HCT116 (cell line): ENCODE results near the gene CTRB2. TPM values are rescaled to one million over a fixed set of nuclear protein-coding genes. Genes with fewer than 3 reads are reported as not detected.

Source experiments
- ATAC-seq: fragments of 200-7000 bp; cut with Tn5 transposase; 2 replicates; pipeline ENCODE4 v1.9.1; 2020; ENCODE audit warnings: mild to moderate bottlenecking, moderate library complexity
- BruUV-seq: library from RNA; stranded (reverse); fragments of 400-500 nt; replicated peaks from 2 replicates; lab custom pipeline; 2021; lab: Mats Ljungman, UMichigan
- CTCF ChIA-PET: fragments of 300-600 bp; sonication (Branson Sonifier 250); formaldehyde crosslinking; loops from one replicate; lab custom pipeline; 2021; ENCODE audit warnings: antibody characterized with exemption; lab: Charles Lee
- POLR2A ChIA-PET: fragments of 300-600, 350-600 bp; sonication (Branson Sonifier 250); formaldehyde crosslinking; loops from one replicate; lab custom pipeline; 2021; ENCODE audit warnings: antibody characterized with exemption; lab: Charles Lee
- RAD21 ChIA-PET, 2 experiments: fragments of 300-600 bp; sonication (Branson Sonifier 250); formaldehyde crosslinking; loops; one replicate each; lab custom pipeline; 2023; ENCODE audit warnings: low total read pairs in 2 of 2; ENCODE audit not compliant: uncharacterized antibody in 2 of 2, unreplicated experiment in 2 of 2, low non-redundant PET in 1 of 2; lab: Charles Lee
- DNase-seq: peaks from one replicate; pipeline ENCODE4 v3.0.0-alpha.2; 2010; ENCODE audit warnings: low read depth, low spot score
- H2AFZ ChIP-seq: fragments of 200-600 bp; shearing (Covaris generic), sonication (generic); 2 replicates; pipeline ENCODE4 v1.6.1; 2017; ENCODE audit warnings: low read depth, mixed run types, mixed read lengths, antibody characterized with exemption, low read length; ENCODE audit not compliant: poor library complexity, severe bottlenecking
- H3K27ac ChIP-seq: 2 replicates; pipeline ENCODE4 v1.5.1; 2012; ENCODE audit warnings: low read depth, low read length
- H3K27me3 ChIP-seq: fragments of 200-600 bp; sonication (generic); 2 replicates; pipeline ENCODE4 v1.6.1; 2016; ENCODE audit warnings: mixed run types, low read length, mixed read lengths; ENCODE audit not compliant: insufficient read depth
- H3K36me3 ChIP-seq, 2 experiments: fragments of 200-500 bp in 1 of 2; fragments of 200-600 bp in 1 of 2; sonication (Bioruptor generic) in 1 of 2; sonication (generic) in 1 of 2; 2 replicates each; pipeline versions ENCODE4 v1.5.1 to v1.6.1; 2014 to 2016; ENCODE audit warnings: low read length in 2 of 2, inconsistent platforms in 1 of 2, mixed read lengths in 1 of 2, mixed run types in 1 of 2; ENCODE audit not compliant: insufficient read depth in 2 of 2, control insufficient read depth in 1 of 2
- H3K4me1 ChIP-seq, 2 experiments: fragments of 200-600 bp in 1 of 2; sonication (generic) in 1 of 2; 2 replicates each; pipeline versions ENCODE4 v1.5.1 to v1.6.1; 2012 to 2017; ENCODE audit warnings: low read length in 2 of 2, inconsistent platforms in 1 of 2, mild to moderate bottlenecking in 1 of 2, mixed read lengths in 1 of 2, mixed run types in 1 of 2, moderate library complexity in 1 of 2; ENCODE audit not compliant: insufficient read depth in 2 of 2, control insufficient read depth in 1 of 2
- H3K4me2 ChIP-seq: fragments of 200-600 bp; sonication (generic); 2 replicates; pipeline ENCODE4 v1.6.1; 2017; ENCODE audit warnings: mixed run types, low read length, mixed read lengths
- H3K4me3 ChIP-seq, 2 experiments: fragments of 200-600 bp in 1 of 2; sonication (generic) in 1 of 2; replicated peaks in 1 of 2; 2 replicates each; pipeline ENCODE4 v1.5.1; 2011 to 2016; ENCODE audit warnings: low read length in 2 of 2, control low read depth in 1 of 2, low read depth in 1 of 2, mild to moderate bottlenecking in 1 of 2, mixed read lengths in 1 of 2, mixed run types in 1 of 2
- H3K79me2 ChIP-seq: fragments of 200-600 bp; sonication (generic); 2 replicates; pipeline ENCODE4 v1.6.1; 2017; ENCODE audit warnings: mild to moderate bottlenecking, mixed run types, low read length, moderate library complexity, mixed read lengths; ENCODE audit not compliant: insufficient read depth
- H3K9ac ChIP-seq: fragments of 200-600 bp; sonication (generic); 2 replicates; pipeline ENCODE4 v1.6.1; 2016; ENCODE audit warnings: low read length, mixed read lengths
- H3K9me2 ChIP-seq: fragments of 200-600 bp; sonication (generic), shearing (Covaris generic); 2 replicates; pipeline ENCODE4 v1.6.1; 2017; ENCODE audit warnings: mixed run types, mild to moderate bottlenecking, moderate library complexity; ENCODE audit not compliant: insufficient read depth
- H3K9me3 ChIP-seq, 2 experiments: fragments of 200-500 bp in 1 of 2; fragments of 200-600 bp in 1 of 2; sonication (Bioruptor generic) in 1 of 2; sonication (generic) in 1 of 2; 2 replicates each; pipeline ENCODE4 v1.6.1; 2014 to 2017; ENCODE audit warnings: low read length in 2 of 2, mixed read lengths in 2 of 2, inconsistent platforms in 1 of 2, low read depth in 1 of 2, mild to moderate bottlenecking in 1 of 2, mixed run types in 1 of 2, moderate library complexity in 1 of 2; ENCODE audit not compliant: control insufficient read depth in 1 of 2, insufficient read depth in 1 of 2
- H4K20me1 ChIP-seq: fragments of 200-600 bp; sonication (generic), shearing (Covaris generic); 2 replicates; pipeline ENCODE4 v1.6.1; 2017; ENCODE audit warnings: mixed run types, mild to moderate bottlenecking, moderate library complexity; ENCODE audit not compliant: insufficient read depth
- CEBPB ChIP-seq: IDR thresholded peaks from 2 replicates; pipeline ENCODE4 v1.6.1; 2012; ENCODE audit warnings: low read depth
- EGR1 ChIP-seq: IDR thresholded peaks from 2 replicates; pipeline ENCODE4 v1.6.1; 2012; ENCODE audit warnings: low read depth
- ELF1 ChIP-seq: IDR thresholded peaks from 2 replicates; pipeline ENCODE4 v1.6.1; 2012; ENCODE audit warnings: low read depth, borderline replicate concordance
- EZH2 ChIP-seq: fragments of 200-600 bp; sonication (generic); IDR thresholded peaks from 2 replicates; pipeline ENCODE4 v1.6.1; 2017; ENCODE audit warnings: antibody characterized with exemption, mixed run types
- JUND ChIP-seq: IDR thresholded peaks from 2 replicates; pipeline ENCODE4 v1.6.1; 2012
- ZFX ChIP-seq: fragments of 450-650 bp; IDR thresholded peaks from 2 replicates; pipeline ENCODE4 v1.6.1; 2017
- intact Hi-C: fragments of 100-400 bp; cut with micrococcal nuclease; formaldehyde crosslinking; loops from 2 replicates; pipeline ENCODE4 v1.10.0; 2022
- total RNA-seq: library from RNA; stranded (reverse); gene quantifications from one replicate; pipeline ENCODE4 v1.2.1, GENCODE V29; 2021; ENCODE audit not compliant: unreplicated experiment

Gene CTRB2
- total RNA-seq, 1 experiment from 2014 or later: 10.0 TPM

GRCh38 chr16:75217389-75217851 is 10.5 kb upstream of the CTRB2 start:
- no peak overlapping the region for H3K27ac ChIP-seq
- H3K9me2 ChIP-seq: no peaks in the 10 kb centered on the region
- H3K79me2 ChIP-seq: no peaks in the 10 kb centered on the region
- RAD21 ChIA-PET: no interaction called here
- H2AFZ ChIP-seq: no peak overlapping the region
- no peak overlapping the region for H3K9ac ChIP-seq
- no peaks in the 10 kb centered on the region for H3K27me3 ChIP-seq
- H4K20me1 ChIP-seq: no peaks in the 10 kb centered on the region
- ATAC-seq (no peak), DNase-seq (no peak)
- no peaks in the 10 kb centered on the region for H3K36me3 ChIP-seq
- no peak overlapping the region for H3K4me3 ChIP-seq
- no TSS peak for BruUV-seq
- intact Hi-C loops: no loop called here
- CTCF ChIA-PET: interaction anchor here (1.3 kb wide), 1 partner anchor 16 kb away, joined by 4 read pairs; no protein-coding TSS in a partner anchor
- H3K9me3 ChIP-seq: no peaks in the 10 kb centered on the region
- TF ChIP-seq EZH2: no peak
- TF ChIP-seq CEBPB: no peak
- TF ChIP-seq ELF1: no peak
- no peak for TF ChIP-seq ZFX
- POLR2A ChIA-PET: no interaction called here
- H3K4me1 ChIP-seq: no peaks in the 10 kb centered on the region
- H3K4me2 ChIP-seq: no peak overlapping the region

- POLR2A ChIA-PET: no interaction called here
- ATAC-seq: no peak
Observed at GRCh38 chr16:75216576-75216975, 9.6 kb upstream of the CTRB2 start.

More at GRCh38 chr16:75216576-75216975, 9.6 kb upstream of the CTRB2 start:
- no peak overlapping the region for H3K4me2 ChIP-seq
- H4K20me1 ChIP-seq: no peaks in the 10 kb centered on the region
- H3K9me2 ChIP-seq: no peaks in the 10 kb centered on the region
- BruUV-seq: no TSS peak
- H3K4me3 ChIP-seq: no peak overlapping the region
- H3K9me3 ChIP-seq: no peaks in the 10 kb centered on the region
- RAD21 ChIA-PET: no interaction called here
- no peak for DNase-seq
- intact Hi-C loops: no loop called here
- H3K9ac ChIP-seq: no peak overlapping the region
- no peak overlapping the region for H3K27ac ChIP-seq
- no peaks in the 10 kb centered on the region for H3K36me3 ChIP-seq
- no peaks in the 10 kb centered on the region for H3K4me1 ChIP-seq
- no peaks in the 10 kb centered on the region for H3K79me2 ChIP-seq
- no peaks in the 10 kb centered on the region for H3K27me3 ChIP-seq
- no peak overlapping the region for H2AFZ ChIP-seq
- TF ChIP-seq EGR1 (no peak), JUND (no peak)
- CTCF ChIA-PET: interaction anchor here (1.1 kb wide), 1 partner anchor 169 kb away, joined by 4 read pairs; no protein-coding TSS in a partner anchor
